IMR-90 (cell line): ENCODE measurements around the gene PKP4. TPM values are rescaled to one million over a fixed set of nuclear protein-coding genes. Genes with fewer than 3 reads are reported as not detected.

Source experiments
- ATAC-seq: fragments of 200-7000 bp; cut with Tn5 transposase; 2 replicates; pipeline ENCODE4 v1.9.1; 2020; ENCODE audit warnings: low read depth, mild to moderate bottlenecking, moderate library complexity
- BruUV-seq: library from RNA; stranded (reverse); fragments of 400-500 nt; replicated peaks from 2 replicates; lab custom pipeline; 2021; lab: Mats Ljungman, UMichigan
- CTCF ChIA-PET: fragments of 300-600 bp; formaldehyde crosslinking; extraction: SDS; loops from one replicate; lab custom pipeline; 2021; ENCODE audit warnings: antibody characterized with exemption; lab: Yijun Ruan, JAX
- POLR2A ChIA-PET: fragments of 300-600 bp; sonication (Branson Sonifier 250); formaldehyde crosslinking; loops from one replicate; lab custom pipeline; 2022; ENCODE audit warnings: antibody characterized with exemption; ENCODE audit not compliant: unreplicated experiment; lab: Charles Lee
- DNase-seq: peaks from one replicate; pipeline ENCODE4 v3.0.0; 2013
- H2AFZ ChIP-seq: replicated peaks from 2 replicates; pipeline ENCODE3; 2013; ENCODE audit warnings: low read length, mild to moderate bottlenecking; ENCODE audit not compliant: poor library complexity
- H2AK5ac ChIP-seq: 2 replicates; pipeline ENCODE4 v1.6.1; 2013; ENCODE audit warnings: low read depth, low read length, inconsistent platforms
- H2AK9ac ChIP-seq: replicated peaks from 2 replicates; pipeline ENCODE3; 2013; ENCODE audit warnings: mild to moderate bottlenecking, low read depth, low read length, moderate library complexity; ENCODE audit not compliant: poor library complexity
- H2BK120ac ChIP-seq: 2 replicates; pipeline ENCODE4 v1.6.1; 2013; ENCODE audit warnings: low read depth, low read length, inconsistent platforms
- H2BK15ac ChIP-seq: 3 replicates; pipeline ENCODE4 v1.6.1; 2013; ENCODE audit warnings: low read depth, low read length, inconsistent platforms
- H2BK20ac ChIP-seq: 2 replicates; pipeline ENCODE4 v1.6.1; 2013; ENCODE audit warnings: low read depth, mild to moderate bottlenecking, inconsistent platforms, low read length, moderate library complexity
- H2BK5ac ChIP-seq: 2 replicates; pipeline ENCODE4 v1.6.1; 2013; ENCODE audit warnings: mild to moderate bottlenecking, low read depth, low read length, inconsistent platforms; ENCODE audit not compliant: poor library complexity, severe bottlenecking
- H3K14ac ChIP-seq: replicated peaks from 2 replicates; pipeline ENCODE4 v1.6.1; 2013; ENCODE audit warnings: low read depth, low read length, inconsistent platforms
- H3K18ac ChIP-seq: 2 replicates; pipeline ENCODE4 v1.6.1; 2013; ENCODE audit warnings: low read depth, low read length, control low read depth
- H3K23ac ChIP-seq: 2 replicates; pipeline ENCODE4 v1.6.1; 2013; ENCODE audit warnings: low read depth, low read length, inconsistent platforms
- H3K27ac ChIP-seq: 2 replicates; pipeline ENCODE4 v1.5.1; 2013; ENCODE audit warnings: mild to moderate bottlenecking, control low read depth, low read length; ENCODE audit not compliant: insufficient read depth
- H3K27me3 ChIP-seq: 2 replicates; pipeline ENCODE4 v1.6.1; 2013; ENCODE audit warnings: low read length; ENCODE audit not compliant: control insufficient read depth, insufficient read depth
- H3K36me3 ChIP-seq: 2 replicates; pipeline ENCODE4 v1.6.1; 2013; ENCODE audit warnings: low read length, mixed read lengths; ENCODE audit not compliant: control insufficient read depth, insufficient read depth
- H3K4ac ChIP-seq: 2 replicates; pipeline ENCODE4 v1.6.1; 2013; ENCODE audit warnings: low read depth, low read length, inconsistent platforms
- H3K4me1 ChIP-seq: 2 replicates; pipeline ENCODE4 v1.6.1; 2013; ENCODE audit warnings: low read length, mixed read lengths; ENCODE audit not compliant: control insufficient read depth, insufficient read depth
- H3K4me2 ChIP-seq: 2 replicates; pipeline ENCODE4 v1.6.1; 2013; ENCODE audit warnings: low read depth, mild to moderate bottlenecking, control low read depth, low read length, moderate library complexity
- H3K4me3 ChIP-seq: 2 replicates; pipeline ENCODE4 v1.5.1; 2013; ENCODE audit warnings: low read depth, mild to moderate bottlenecking, control low read depth, low read length, moderate library complexity; ENCODE audit not compliant: insufficient read depth
- H3K56ac ChIP-seq: 2 replicates; pipeline ENCODE4 v1.6.1; 2013; ENCODE audit warnings: low read length, inconsistent platforms; ENCODE audit not compliant: insufficient read depth; ENCODE audit errors: extremely low read depth
- H3K79me1 ChIP-seq, 2 experiments: 2 replicates each; pipeline ENCODE4 v1.6.1; 2013; ENCODE audit warnings: low read length in 2 of 2, inconsistent platforms in 1 of 2, low read depth in 1 of 2
- H3K9ac ChIP-seq: 2 replicates; pipeline ENCODE4 v1.6.1; 2013; ENCODE audit warnings: low read depth, low read length, control low read depth
- H3K9me1 ChIP-seq: 2 replicates; pipeline ENCODE4 v1.6.1; 2013; ENCODE audit warnings: low read length, inconsistent platforms; ENCODE audit not compliant: insufficient read depth
- H3K9me3 ChIP-seq: 2 replicates; pipeline ENCODE4 v1.6.1; 2013; ENCODE audit warnings: low read length; ENCODE audit not compliant: control insufficient read depth, insufficient read depth
- H4K20me1 ChIP-seq: 2 replicates; pipeline ENCODE4 v1.6.1; 2013; ENCODE audit warnings: low read length, inconsistent platforms; ENCODE audit not compliant: insufficient read depth
- H4K5ac ChIP-seq: 2 replicates; pipeline ENCODE4 v1.6.1; 2013; ENCODE audit warnings: mild to moderate bottlenecking, low read depth, low read length, control low read depth
- H4K8ac ChIP-seq, 2 experiments: 2 replicates each; pipeline ENCODE4 v1.6.1; 2013; ENCODE audit warnings: low read depth in 2 of 2, low read length in 2 of 2, control low read depth in 1 of 2, inconsistent platforms in 1 of 2
- H4K91ac ChIP-seq: 2 replicates; pipeline ENCODE4 v1.6.1; 2013; ENCODE audit warnings: low read depth, low read length, inconsistent platforms; ENCODE audit not compliant: insufficient read depth
- BHLHE40 ChIP-seq: fragments of 150-350 bp; IDR thresholded peaks from 2 replicates; pipeline ENCODE4 v1.6.1; 2016; ENCODE audit warnings: mild to moderate bottlenecking, low read depth, low read length
- CEBPB ChIP-seq: IDR thresholded peaks from 2 replicates; pipeline ENCODE4 v1.6.1; 2012; ENCODE audit warnings: low read depth, low read length, improper control_type of control experiment
- CHD1 ChIP-seq: IDR thresholded peaks from 2 replicates; pipeline ENCODE4 v1.6.1; 2012; ENCODE audit warnings: low read depth, low read length, improper control_type of control experiment
- CTCF ChIP-seq: conservative IDR thresholded peaks from 2 replicates; pipeline ENCODE4 v1.5.1; 2012; ENCODE audit warnings: mild to moderate bottlenecking, low read depth, low read length, improper control_type of control experiment
- MXI1 ChIP-seq: IDR thresholded peaks from 2 replicates; pipeline ENCODE4 v1.6.1; 2012; ENCODE audit warnings: low read depth, mild to moderate bottlenecking, low read length, moderate library complexity, borderline replicate concordance
- NFE2L2 ChIP-seq: fragments of 150-350 bp; IDR thresholded peaks from 2 replicates; pipeline ENCODE4 v1.6.1; 2016; ENCODE audit warnings: low read depth, mild to moderate bottlenecking, low read length
- RCOR1 ChIP-seq: IDR thresholded peaks from 2 replicates; pipeline ENCODE4 v1.6.1; 2012; ENCODE audit warnings: mild to moderate bottlenecking, low read length, improper control_type of control experiment; ENCODE audit not compliant: insufficient replicate concordance
- SMC3 ChIP-seq: fragments of 150-350 bp; IDR thresholded peaks from 2 replicates; pipeline ENCODE4 v1.6.1; 2016; ENCODE audit warnings: low read depth, mild to moderate bottlenecking, antibody characterized with exemption, low read length, moderate library complexity
- WGBS, 2 experiments: methylation state at CpG; one replicate each; pipeline versions ENCODE4 v1.1.5 to v1.1.7; 2013; ENCODE audit warnings: missing lambda C conversion rate in 2 of 2; ENCODE audit not compliant: insufficient read length in 1 of 2; ENCODE audit errors: extremely low coverage in 2 of 2; 5-methylcytosine and 5-hydroxymethylcytosine counted together
- dilution Hi-C: fragments of 300-500 bp; cut with HindIII; formaldehyde crosslinking; loops from one replicate; pipeline ENCODE4 v1.14.3; 2018; ENCODE audit warnings: low sequenced_read_pairs; ENCODE audit not compliant: unreplicated experiment
- in situ Hi-C: fragments of 300-500 bp; cut with MboI; formaldehyde crosslinking; loops from 3 replicates; pipeline ENCODE4 v1.14.3; 2019; ENCODE audit warnings: low sequenced_read_pairs, inconsistent platforms, mixed read lengths
- intact Hi-C: fragments of 100-400 bp; cut with micrococcal nuclease; formaldehyde crosslinking; loops from 2 replicates; pipeline ENCODE4 v1.10.0; 2022
- polyA plus RNA-seq, 3 experiments: library from polyadenylated mRNA; depleted of rRNA; stranded (reverse); fragments of >200 nt; gene quantifications; 2 replicates each; pipeline ENCODE4 v1.2.3, GENCODE V29; 2012; ENCODE audit warnings: low replicate concordance in 1 of 3
- total RNA-seq: library from RNA; depleted of rRNA; stranded (reverse); fragments of >200 nt; gene quantifications from 2 replicates; pipeline ENCODE4 v1.2.3, GENCODE V29; 2012

Gene PKP4
- total and polyA plus RNA-seq, 2 of the 4 experiments (the other 2 are of a cell fraction): 20.1 to 37.8 TPM

GRCh38 chr2:158463496-158464095 lies 6.8 kb downstream of the PKP4 start:
- in situ Hi-C loops: no loop called here
- BruUV-seq: no TSS peak
- CTCF ChIA-PET: interaction anchor here (0.9 kb wide), 1 partner anchor 22 kb away, joined by 3 read pairs; no protein-coding TSS in a partner anchor

More at GRCh38 chr2:158463496-158464095, 6.8 kb downstream of the PKP4 start:
- dilution Hi-C loops (no loop called here), intact Hi-C loops (no loop called here)
- Histone ChIP-seq H2BK120ac (no peak overlapping the region), H3K9me1 (peaks cover 8% of the 10 kb centered on the region; the same call in 1 of the 2 replicates), H4K5ac (no peak overlapping the region), H2BK15ac (no peak overlapping the region), H3K9me3 (no peaks in the 10 kb centered on the region), H3K36me3 (no peaks in the 10 kb centered on the region), H3K4ac (no peak overlapping the region), H3K4me3 (no peak overlapping the region), H3K9ac (no peak overlapping the region), H2AK5ac (no peak overlapping the region), H3K4me2 (no peak overlapping the region), H3K27ac (no peak overlapping the region), H2AK9ac (no peak overlapping the region), H3K23ac (no peak overlapping the region; the same call in 1 of the 2 replicates), H4K8ac (no peak overlapping the region), H3K79me1 (peaks cover 22 to 58% of the 10 kb centered on the region in 2 experiments), H2BK5ac (no peak overlapping the region), H4K91ac (no peak overlapping the region), H2AFZ (no peak overlapping the region), H3K14ac (no peak overlapping the region), H3K4me1 (peaks cover 2% of the 10 kb centered on the region), H2BK20ac (no peak overlapping the region), H3K18ac (no peak overlapping the region), H3K27me3 (no peaks in the 10 kb centered on the region), H3K56ac (no peak overlapping the region), H4K20me1 (peaks cover 21% of the 10 kb centered on the region)
- ATAC-seq: no peak
- no peak for DNase-seq
- POLR2A ChIA-PET: interaction anchor here (0.6 kb wide), 1 partner anchor 142 kb away, joined by 3 read pairs; no protein-coding TSS in a partner anchor
- TF ChIP-seq RCOR1: no peak
- no peak for TF ChIP-seq CTCF
- TF ChIP-seq SMC3: no peak
- no peak for TF ChIP-seq CHD1
- TF ChIP-seq BHLHE40: no peak
- peak; percentile 78 for TF ChIP-seq CEBPB
- TF ChIP-seq MXI1: no peak
- no peak for TF ChIP-seq NFE2L2
- WGBS, 2 experiments: 100% methylated on average over 1 of the region's 6 CpGs; no CpG with 5 or more reads in 1 of the 2 experiments
